HepG2 (cell line): ENCODE data around the gene NAB2. TPM values are rescaled to one million over a fixed set of nuclear protein-coding genes. Genes with fewer than 3 reads are reported as not detected.

Experiments
- ARNT ChIP-seq: fragments of 450-650 bp; IDR thresholded peaks from 2 replicates; pipeline ENCODE4 v1.6.1; 2017
- CHD4 ChIP-seq: fragments of 200-600 bp; sonication (generic); IDR thresholded peaks from 2 replicates; pipeline ENCODE4 v1.7.0; 2017; ENCODE audit warnings: mild to moderate bottlenecking, low read length, borderline replicate concordance
- EP300 ChIP-seq, 3 experiments: sonication (generic) in 1 of 3; formaldehyde crosslinking in 1 of 3; IDR thresholded peaks; 2 replicates each; pipeline versions ENCODE4 v1.5.1 to v1.6.1; 2011 to 2020; ENCODE audit warnings: low read depth in 2 of 3, low read length in 2 of 3, borderline replicate concordance in 1 of 3, improper control_type of control experiment in 1 of 3, mild to moderate bottlenecking in 1 of 3, missing genetic modification reagents in 1 of 3, moderate library complexity in 1 of 3
- KLF11 ChIP-seq: IDR thresholded peaks from 2 replicates; pipeline ENCODE4 v1.6.1; 2016; ENCODE audit warnings: missing compliant biosample characterization
- KLF9 ChIP-seq: IDR thresholded peaks from 2 replicates; pipeline ENCODE4 v1.6.1; 2016; ENCODE audit warnings: low read depth
- REXO4 ChIP-seq: sonication (generic); formaldehyde crosslinking; IDR thresholded peaks from 2 replicates; pipeline ENCODE4 v1.8.0; 2022; ENCODE audit warnings: missing genetic modification reagents, mild to moderate bottlenecking, borderline replicate concordance
- SETDB1 ChIP-seq: sonication (generic); formaldehyde crosslinking; IDR thresholded peaks from 2 replicates; pipeline ENCODE4 v1.5.1; 2020; ENCODE audit warnings: missing genetic modification reagents, mild to moderate bottlenecking, borderline replicate concordance
- ZNF121 ChIP-seq: sonication (generic); formaldehyde crosslinking; IDR thresholded peaks from 2 replicates; pipeline ENCODE4 v1.5.0; 2020; ENCODE audit warnings: mild to moderate bottlenecking, missing genetic modification reagents
- ZNF253 ChIP-seq: sonication (generic); formaldehyde crosslinking; IDR thresholded peaks from 2 replicates; pipeline ENCODE4 v1.8.0; 2022; ENCODE audit warnings: mild to moderate bottlenecking, missing genetic modification reagents, borderline replicate concordance
- ZNF501 ChIP-seq: sonication (generic); formaldehyde crosslinking; IDR thresholded peaks from 2 replicates; pipeline ENCODE4 v1.5.1; 2020; ENCODE audit warnings: mild to moderate bottlenecking, moderate library complexity, missing genetic modification reagents
- polyA plus RNA-seq, 8 experiments: library from polyadenylated mRNA; depleted of rRNA in 3 of 8; stranded (reverse) in 7 of 8; unstranded in 1 of 8; fragments of >200 nt; fragmentation: Illumina TruSeq in 4 of 8; extraction: Trizol in 4 of 8; gene quantifications; 2 replicates each; pipeline versions ENCODE4 v1.2.1 to v1.2.3, GENCODE V29; 2011 to 2016; ENCODE audit warnings: low read depth in 4 of 8, missing spikeins in 1 of 8, mixed read lengths in 1 of 8; ENCODE audit not compliant: insufficient read depth in 1 of 8
- total RNA-seq, 5 experiments: library from RNA; depleted of rRNA; stranded (reverse); fragments of >200 nt; fragmentation: Illumina TruSeq; extraction: Trizol; gene quantifications; 2 replicates each; pipeline ENCODE4 v1.2.3, GENCODE V29; 2016; ENCODE audit warnings: low read depth in 1 of 5
- TF ChIP-seq, protein P1 (sequence below): sonication (generic); formaldehyde crosslinking; IDR thresholded peaks from 2 replicates; pipeline ENCODE4 v1.4.0; 2020; ENCODE audit warnings: missing genetic modification reagents, borderline replicate concordance
- TF ChIP-seq, protein P2 (sequence below): sonication (generic); formaldehyde crosslinking; IDR thresholded peaks from 2 replicates; pipeline ENCODE4 v1.8.0; 2022; ENCODE audit warnings: missing genetic modification reagents, mild to moderate bottlenecking, moderate library complexity, borderline replicate concordance
- TF ChIP-seq, protein P3 (sequence below): IDR thresholded peaks from 2 replicates; pipeline ENCODE4 v1.6.1; 2012; ENCODE audit warnings: inconsistent platforms
- TF ChIP-seq, protein P4 (sequence below): sonication (generic); formaldehyde crosslinking; IDR thresholded peaks from 2 replicates; pipeline ENCODE4 v1.9.0; 2022; ENCODE audit warnings: missing genetic modification reagents, mild to moderate bottlenecking, borderline replicate concordance
- TF ChIP-seq, protein P5 (sequence below): sonication (generic); formaldehyde crosslinking; IDR thresholded peaks from 2 replicates; pipeline ENCODE4 v1.5.1; 2020; ENCODE audit warnings: mild to moderate bottlenecking, missing genetic modification reagents, borderline replicate concordance
- TF ChIP-seq, protein P6 (sequence below): IDR thresholded peaks from 2 replicates; pipeline ENCODE4 v1.6.1; 2016; ENCODE audit warnings: missing compliant biosample characterization, missing genetic modification reagents, borderline replicate concordance

NAB2 gene
- total and polyA plus RNA-seq, 2 of the 13 experiments (the other 11 are each of a cell fraction or from before 2014, with no cell fraction given) = 11.7 to 12.9 TPM

DNA sequence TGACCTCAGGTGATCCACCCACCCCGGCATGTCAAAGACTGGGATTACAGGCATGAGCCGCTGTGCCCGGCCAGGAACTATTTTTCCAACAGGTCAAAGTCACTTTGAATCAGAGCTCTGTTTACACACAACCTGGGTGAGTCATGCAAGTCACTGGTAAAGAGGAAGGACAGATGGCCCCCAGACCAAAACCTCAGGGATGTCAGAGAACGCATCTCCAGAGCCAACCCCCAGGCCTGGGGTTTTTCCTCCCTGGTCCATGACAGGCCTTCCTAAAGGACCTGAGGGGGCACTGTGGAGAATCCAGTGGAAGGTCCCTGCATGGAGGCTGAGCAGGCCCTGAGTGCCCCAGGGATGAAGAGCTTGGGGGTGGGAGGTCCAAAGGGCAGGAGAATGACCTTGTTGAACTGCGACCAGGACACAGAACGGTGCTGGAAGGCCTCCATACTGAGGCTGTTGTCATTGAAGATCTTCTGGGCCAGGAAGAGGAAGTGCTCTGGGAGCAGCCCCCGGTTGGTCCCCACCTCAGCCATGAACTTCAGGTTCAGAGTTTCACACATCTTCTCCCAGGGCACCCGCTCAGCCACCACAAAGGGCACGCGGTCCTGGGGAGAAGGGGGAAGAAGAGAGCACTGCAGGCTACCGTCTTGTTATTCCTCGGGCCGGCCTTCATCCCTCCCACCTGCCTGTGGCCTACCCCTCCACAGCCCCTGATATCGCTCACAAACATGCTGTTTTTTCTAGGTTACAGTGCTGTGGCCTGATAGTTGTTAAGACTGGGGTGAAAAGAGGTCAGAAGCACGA lies 13.2 kb downstream of the NAB2 start (continued):
- TF ChIP-seq, protein P1, sequence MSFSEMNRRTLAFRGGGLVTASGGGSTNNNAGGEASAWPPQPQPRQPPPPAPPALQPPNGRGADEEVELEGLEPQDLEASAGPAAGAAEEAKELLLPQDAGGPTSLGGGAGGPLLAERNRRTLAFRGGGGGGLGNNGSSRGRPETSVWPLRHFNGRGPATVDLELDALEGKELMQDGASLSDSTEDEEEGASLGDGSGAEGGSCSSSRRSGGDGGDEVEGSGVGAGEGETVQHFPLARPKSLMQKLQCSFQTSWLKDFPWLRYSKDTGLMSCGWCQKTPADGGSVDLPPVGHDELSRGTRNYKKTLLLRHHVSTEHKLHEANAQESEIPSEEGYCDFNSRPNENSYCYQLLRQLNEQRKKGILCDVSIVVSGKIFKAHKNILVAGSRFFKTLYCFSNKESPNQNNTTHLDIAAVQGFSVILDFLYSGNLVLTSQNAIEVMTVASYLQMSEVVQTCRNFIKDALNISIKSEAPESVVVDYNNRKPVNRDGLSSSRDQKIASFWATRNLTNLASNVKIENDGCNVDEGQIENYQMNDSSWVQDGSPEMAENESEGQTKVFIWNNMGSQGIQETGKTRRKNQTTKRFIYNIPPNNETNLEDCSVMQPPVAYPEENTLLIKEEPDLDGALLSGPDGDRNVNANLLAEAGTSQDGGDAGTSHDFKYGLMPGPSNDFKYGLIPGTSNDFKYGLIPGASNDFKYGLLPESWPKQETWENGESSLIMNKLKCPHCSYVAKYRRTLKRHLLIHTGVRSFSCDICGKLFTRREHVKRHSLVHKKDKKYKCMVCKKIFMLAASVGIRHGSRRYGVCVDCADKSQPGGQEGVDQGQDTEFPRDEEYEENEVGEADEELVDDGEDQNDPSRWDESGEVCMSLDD (CRISPR knock-in tag) = no peak
- TF ChIP-seq REXO4 (CRISPR knock-in tag) = no peak
- no peak for TF ChIP-seq ZNF253 (CRISPR knock-in tag)
- TF ChIP-seq KLF11 (CRISPR knock-in tag) = peak; percentile 31; the same call in 1 of the 2 replicates
- TF ChIP-seq EP300 (IDR thresholded peaks at IDR 0.05; ENCODE audit: low read depth in 2 of 2, low read length in 2 of 2) = peak; percentile 52 to 72; a peak in 3 of 4 replicates
- 0 out of 2 replicates have a peak, but pooled peaks have one; percentile 35 for TF ChIP-seq EP300 (CRISPR knock-in tag; IDR thresholded peaks at IDR 0.05; ENCODE audit: borderline replicate concordance)
- TF ChIP-seq ARNT = no peak
- TF ChIP-seq CHD4 = no peak
- TF ChIP-seq, protein P2, sequence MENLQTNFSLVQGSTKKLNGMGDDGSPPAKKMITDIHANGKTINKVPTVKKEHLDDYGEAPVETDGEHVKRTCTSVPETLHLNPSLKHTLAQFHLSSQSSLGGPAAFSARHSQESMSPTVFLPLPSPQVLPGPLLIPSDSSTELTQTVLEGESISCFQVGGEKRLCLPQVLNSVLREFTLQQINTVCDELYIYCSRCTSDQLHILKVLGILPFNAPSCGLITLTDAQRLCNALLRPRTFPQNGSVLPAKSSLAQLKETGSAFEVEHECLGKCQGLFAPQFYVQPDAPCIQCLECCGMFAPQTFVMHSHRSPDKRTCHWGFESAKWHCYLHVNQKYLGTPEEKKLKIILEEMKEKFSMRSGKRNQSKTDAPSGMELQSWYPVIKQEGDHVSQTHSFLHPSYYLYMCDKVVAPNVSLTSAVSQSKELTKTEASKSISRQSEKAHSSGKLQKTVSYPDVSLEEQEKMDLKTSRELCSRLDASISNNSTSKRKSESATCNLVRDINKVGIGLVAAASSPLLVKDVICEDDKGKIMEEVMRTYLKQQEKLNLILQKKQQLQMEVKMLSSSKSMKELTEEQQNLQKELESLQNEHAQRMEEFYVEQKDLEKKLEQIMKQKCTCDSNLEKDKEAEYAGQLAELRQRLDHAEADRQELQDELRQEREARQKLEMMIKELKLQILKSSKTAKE (CRISPR knock-in tag) = peak; percentile 40; the same call in 1 of the 2 replicates
- TF ChIP-seq, protein P3, sequence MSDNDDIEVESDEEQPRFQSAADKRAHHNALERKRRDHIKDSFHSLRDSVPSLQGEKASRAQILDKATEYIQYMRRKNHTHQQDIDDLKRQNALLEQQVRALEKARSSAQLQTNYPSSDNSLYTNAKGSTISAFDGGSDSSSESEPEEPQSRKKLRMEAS = peak; percentile 51
- TF ChIP-seq, protein P4, sequence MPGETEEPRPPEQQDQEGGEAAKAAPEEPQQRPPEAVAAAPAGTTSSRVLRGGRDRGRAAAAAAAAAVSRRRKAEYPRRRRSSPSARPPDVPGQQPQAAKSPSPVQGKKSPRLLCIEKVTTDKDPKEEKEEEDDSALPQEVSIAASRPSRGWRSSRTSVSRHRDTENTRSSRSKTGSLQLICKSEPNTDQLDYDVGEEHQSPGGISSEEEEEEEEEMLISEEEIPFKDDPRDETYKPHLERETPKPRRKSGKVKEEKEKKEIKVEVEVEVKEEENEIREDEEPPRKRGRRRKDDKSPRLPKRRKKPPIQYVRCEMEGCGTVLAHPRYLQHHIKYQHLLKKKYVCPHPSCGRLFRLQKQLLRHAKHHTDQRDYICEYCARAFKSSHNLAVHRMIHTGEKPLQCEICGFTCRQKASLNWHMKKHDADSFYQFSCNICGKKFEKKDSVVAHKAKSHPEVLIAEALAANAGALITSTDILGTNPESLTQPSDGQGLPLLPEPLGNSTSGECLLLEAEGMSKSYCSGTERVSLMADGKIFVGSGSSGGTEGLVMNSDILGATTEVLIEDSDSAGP = peak; percentile 84; the same call in 1 of the 2 replicates
- TF ChIP-seq, protein P5, sequence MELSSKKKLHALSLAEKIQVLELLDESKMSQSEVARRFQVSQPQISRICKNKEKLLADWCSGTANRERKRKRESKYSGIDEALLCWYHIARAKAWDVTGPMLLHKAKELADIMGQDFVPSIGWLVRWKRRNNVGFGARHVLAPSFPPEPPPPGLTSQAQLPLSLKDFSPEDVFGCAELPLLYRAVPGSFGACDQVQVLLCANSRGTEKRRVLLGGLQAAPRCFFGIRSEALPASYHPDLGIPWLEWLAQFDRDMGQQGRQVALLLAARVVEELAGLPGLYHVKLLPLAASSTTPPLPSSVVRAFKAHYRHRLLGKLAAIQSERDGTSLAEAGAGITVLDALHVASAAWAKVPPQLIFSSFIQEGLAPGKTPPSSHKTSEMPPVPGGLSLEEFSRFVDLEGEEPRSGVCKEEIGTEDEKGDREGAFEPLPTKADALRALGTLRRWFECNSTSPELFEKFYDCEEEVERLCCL (CRISPR knock-in tag) = no peak
- no peak for TF ChIP-seq ZNF121
- TF ChIP-seq KLF9 = no peak
- TF ChIP-seq SETDB1 (CRISPR knock-in tag) = no peak
- peak; percentile 72; the same call in 1 of the 2 replicates for TF ChIP-seq ZNF501
- TF ChIP-seq, protein P6, sequence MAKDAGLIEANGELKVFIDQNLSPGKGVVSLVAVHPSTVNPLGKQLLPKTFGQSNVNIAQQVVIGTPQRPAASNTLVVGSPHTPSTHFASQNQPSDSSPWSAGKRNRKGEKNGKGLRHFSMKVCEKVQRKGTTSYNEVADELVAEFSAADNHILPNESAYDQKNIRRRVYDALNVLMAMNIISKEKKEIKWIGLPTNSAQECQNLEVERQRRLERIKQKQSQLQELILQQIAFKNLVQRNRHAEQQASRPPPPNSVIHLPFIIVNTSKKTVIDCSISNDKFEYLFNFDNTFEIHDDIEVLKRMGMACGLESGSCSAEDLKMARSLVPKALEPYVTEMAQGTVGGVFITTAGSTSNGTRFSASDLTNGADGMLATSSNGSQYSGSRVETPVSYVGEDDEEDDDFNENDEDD (CRISPR knock-in tag) = peak; percentile 17; the same call in 1 of the 2 replicates
